NT2/D1 (cell line): ENCODE data around the gene SEMA3A.

Experiments
- SUZ12 ChIP-seq: IDR thresholded peaks from 2 replicates; pipeline ENCODE4 v1.6.1; 2011; ENCODE audit not compliant: insufficient read length, insufficient read depth; ENCODE audit errors: extremely low read depth
- YY1 ChIP-seq: IDR thresholded peaks from 2 replicates; pipeline ENCODE4 v1.6.1; 2011; ENCODE audit not compliant: insufficient read length, insufficient read depth

DNA sequence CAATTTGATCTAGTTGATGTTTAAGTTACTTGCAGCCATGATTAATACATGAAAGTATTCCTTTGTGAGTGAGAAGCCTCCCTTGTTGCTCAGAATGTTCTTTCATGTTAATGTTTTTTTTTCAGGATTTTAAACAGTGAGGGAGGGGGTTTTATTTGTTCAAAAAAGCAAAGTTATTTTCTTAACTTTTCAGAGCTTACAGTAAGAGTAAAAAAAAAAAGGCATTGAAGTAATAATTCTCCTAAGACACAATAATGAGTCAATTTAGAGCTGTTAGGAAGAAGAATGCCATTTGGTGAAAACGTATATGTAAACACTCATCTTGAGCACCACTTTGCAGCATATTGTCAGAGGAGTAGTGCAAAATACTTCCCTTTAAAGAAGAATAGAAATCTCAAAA lies 105.8 kb downstream of the SEMA3A start:
- TF ChIP-seq YY1 (no peak), SUZ12 (no peak)
